WTC11 (cell line): ENCODE measurements around the gene HECW1. TPM values are rescaled to one million over a fixed set of nuclear protein-coding genes. Genes with fewer than 3 reads are reported as not detected.

Source experiments
- ATAC-seq: fragments of 200-7000 bp; cut with Tn5 transposase; 2 replicates; pipeline ENCODE4 v1.10.0; 2021; ENCODE audit warnings: mild to moderate bottlenecking, moderate library complexity
- CTCF ChIA-PET: fragments of 300-600 bp; sonication (Branson Sonifier 250); formaldehyde crosslinking; loops from one replicate; lab custom pipeline; 2021; ENCODE audit warnings: antibody characterized with exemption; lab: Charles Lee
- POLR2A ChIA-PET: fragments of 350-600 bp; sonication (Branson Sonifier 250); formaldehyde crosslinking; loops from one replicate; lab custom pipeline; 2021; ENCODE audit warnings: antibody characterized with exemption; lab: Charles Lee
- DNase-seq: peaks from one replicate; pipeline ENCODE4 v3.0.0; 2021; ENCODE audit warnings: low spot score
- H3K27ac Mint-ChIP-seq: 2 replicates; pipeline ENCODE4 v1.8.0; 2021; ENCODE audit warnings: mixed read lengths
- H3K27me3 Mint-ChIP-seq: 2 replicates; pipeline ENCODE4 v1.8.0; 2021; ENCODE audit warnings: low read depth, mild to moderate bottlenecking, moderate library complexity, mixed read lengths
- H3K36me3 Mint-ChIP-seq: 2 replicates; pipeline ENCODE4 v1.8.0; 2021; ENCODE audit warnings: mixed read lengths
- H3K4me1 Mint-ChIP-seq: 2 replicates; pipeline ENCODE4 v1.8.0; 2022; ENCODE audit warnings: mixed read lengths
- H3K4me3 Mint-ChIP-seq: 2 replicates; pipeline ENCODE4 v1.8.0; 2021; ENCODE audit warnings: mild to moderate bottlenecking, moderate library complexity, mixed read lengths
- H3K9me3 Mint-ChIP-seq: 2 replicates; pipeline ENCODE4 v1.8.0; 2021; ENCODE audit warnings: mixed read lengths
- CREB1 ChIP-seq: sonication (generic); formaldehyde crosslinking; IDR thresholded peaks from 2 replicates; pipeline ENCODE4 v1.8.0; 2023; ENCODE audit warnings: mild to moderate bottlenecking, missing genetic modification reagents
- EMX1 ChIP-seq: fragments of 250-450 bp; sonication (Bioruptor Pico); IDR thresholded peaks from 2 replicates; pipeline ENCODE4 v1.8.0; 2021; ENCODE audit warnings: mild to moderate bottlenecking
- GABPB1 ChIP-seq: sonication (generic); formaldehyde crosslinking; IDR thresholded peaks from 2 replicates; pipeline ENCODE4 v1.8.1; 2023; ENCODE audit warnings: mild to moderate bottlenecking, missing genetic modification reagents
- GTF2I ChIP-seq: fragments of 250-450 bp; sonication (Bioruptor Pico); conservative IDR thresholded peaks from 2 replicates; pipeline ENCODE4 v1.4.0; 2021; ENCODE audit warnings: mild to moderate bottlenecking
- IRF2 ChIP-seq: sonication (generic); formaldehyde crosslinking; IDR thresholded peaks from 2 replicates; pipeline ENCODE4 v1.8.0; 2022; ENCODE audit warnings: low read depth, missing genetic modification reagents, borderline replicate concordance
- NFE2L1 ChIP-seq: sonication (generic); formaldehyde crosslinking; IDR thresholded peaks from 2 replicates; pipeline ENCODE4 v1.8.1; 2023; ENCODE audit warnings: missing genetic modification reagents
- SMAD3 ChIP-seq: sonication (generic); formaldehyde crosslinking; IDR thresholded peaks from 2 replicates; pipeline ENCODE4 v1.8.0; 2022; ENCODE audit warnings: missing genetic modification reagents, mild to moderate bottlenecking, borderline replicate concordance
- SOX15 ChIP-seq: fragments of 250-450 bp; sonication (Bioruptor Pico); IDR thresholded peaks from 2 replicates; pipeline ENCODE4 v1.9.0; 2021; ENCODE audit warnings: mild to moderate bottlenecking
- ZBTB21 ChIP-seq: sonication (generic); formaldehyde crosslinking; IDR thresholded peaks from 2 replicates; pipeline ENCODE4 v1.8.1; 2023; ENCODE audit warnings: mild to moderate bottlenecking, missing genetic modification reagents, borderline replicate concordance
- ZNF121 ChIP-seq: sonication (generic); formaldehyde crosslinking; IDR thresholded peaks from 2 replicates; pipeline ENCODE4 v1.8.0; 2023; ENCODE audit warnings: missing genetic modification reagents
- ZNF263 ChIP-seq: sonication (generic); formaldehyde crosslinking; IDR thresholded peaks from 2 replicates; pipeline ENCODE4 v1.8.1; 2022; ENCODE audit warnings: low read depth, mild to moderate bottlenecking, moderate library complexity, missing genetic modification reagents
- ZNF396 ChIP-seq: fragments of 250-450 bp; sonication (Bioruptor Pico); IDR thresholded peaks from 2 replicates; pipeline ENCODE4 v1.8.0; 2021; ENCODE audit warnings: mild to moderate bottlenecking, moderate library complexity, borderline replicate concordance
- ZNF423 ChIP-seq: fragments of 250-450 bp; sonication (Bioruptor Pico); IDR thresholded peaks from 2 replicates; pipeline ENCODE4 v2.1.2; 2022; ENCODE audit warnings: mild to moderate bottlenecking, moderate library complexity
- total RNA-seq: library from RNA; stranded (reverse); gene quantifications from 3 replicates; pipeline ENCODE4 v1.2.3, GENCODE V29; 2021
- TF ChIP-seq, protein P1 (sequence below): sonication (generic); formaldehyde crosslinking; IDR thresholded peaks from 2 replicates; pipeline ENCODE4 v1.8.0; 2023; ENCODE audit warnings: missing genetic modification reagents, mild to moderate bottlenecking, borderline replicate concordance
- TF ChIP-seq, protein P2 (sequence below): sonication (generic); formaldehyde crosslinking; IDR thresholded peaks from 2 replicates; pipeline ENCODE4 v1.8.0; 2023; ENCODE audit warnings: missing genetic modification reagents
- TF ChIP-seq, protein P3 (sequence below): sonication (generic); formaldehyde crosslinking; IDR thresholded peaks from 2 replicates; pipeline ENCODE4 v1.8.0; 2022; ENCODE audit warnings: mild to moderate bottlenecking, missing genetic modification reagents
- TF ChIP-seq, protein P4 (sequence below): sonication (generic); formaldehyde crosslinking; IDR thresholded peaks from 2 replicates; pipeline ENCODE4 v1.8.1; 2023; ENCODE audit warnings: mild to moderate bottlenecking, moderate library complexity, missing genetic modification reagents
- TF ChIP-seq, protein P5 (sequence below): sonication (generic); formaldehyde crosslinking; IDR thresholded peaks from 2 replicates; pipeline ENCODE4 v1.8.1; 2023; ENCODE audit warnings: mild to moderate bottlenecking, missing genetic modification reagents
- TF ChIP-seq, protein P6 (sequence below): sonication (generic); formaldehyde crosslinking; IDR thresholded peaks from 2 replicates; pipeline ENCODE4 v1.8.1; 2022; ENCODE audit warnings: mild to moderate bottlenecking, missing genetic modification reagents, moderate library complexity, borderline replicate concordance
- TF ChIP-seq, protein P7 (sequence below): sonication (generic); formaldehyde crosslinking; IDR thresholded peaks from 2 replicates; pipeline ENCODE4 v1.8.0; 2022; ENCODE audit warnings: mild to moderate bottlenecking, missing genetic modification reagents

Gene HECW1
- total RNA-seq, 1 experiment from 2014 or later, result 6.1 TPM

DNA sequence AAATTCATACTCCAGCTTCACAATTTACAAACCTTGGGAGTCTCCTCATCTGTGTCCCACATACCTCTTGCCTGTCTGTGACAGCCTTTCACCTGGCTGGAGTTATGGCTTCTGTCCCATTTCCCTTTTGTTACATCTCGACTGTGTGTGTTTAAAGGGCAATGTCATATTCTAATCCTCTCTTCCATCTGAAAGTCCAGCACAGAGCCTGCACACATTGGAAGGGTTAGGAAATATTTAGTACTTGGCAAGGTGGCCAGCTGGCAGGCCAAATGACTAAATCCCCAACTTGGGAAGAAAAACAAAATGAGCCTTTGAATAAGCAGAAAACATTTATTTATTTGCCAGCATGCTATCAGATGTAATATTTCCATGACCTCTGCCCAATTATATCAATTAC, 350.4 kb downstream of the HECW1 start (continued):
- TF ChIP-seq, protein P1, sequence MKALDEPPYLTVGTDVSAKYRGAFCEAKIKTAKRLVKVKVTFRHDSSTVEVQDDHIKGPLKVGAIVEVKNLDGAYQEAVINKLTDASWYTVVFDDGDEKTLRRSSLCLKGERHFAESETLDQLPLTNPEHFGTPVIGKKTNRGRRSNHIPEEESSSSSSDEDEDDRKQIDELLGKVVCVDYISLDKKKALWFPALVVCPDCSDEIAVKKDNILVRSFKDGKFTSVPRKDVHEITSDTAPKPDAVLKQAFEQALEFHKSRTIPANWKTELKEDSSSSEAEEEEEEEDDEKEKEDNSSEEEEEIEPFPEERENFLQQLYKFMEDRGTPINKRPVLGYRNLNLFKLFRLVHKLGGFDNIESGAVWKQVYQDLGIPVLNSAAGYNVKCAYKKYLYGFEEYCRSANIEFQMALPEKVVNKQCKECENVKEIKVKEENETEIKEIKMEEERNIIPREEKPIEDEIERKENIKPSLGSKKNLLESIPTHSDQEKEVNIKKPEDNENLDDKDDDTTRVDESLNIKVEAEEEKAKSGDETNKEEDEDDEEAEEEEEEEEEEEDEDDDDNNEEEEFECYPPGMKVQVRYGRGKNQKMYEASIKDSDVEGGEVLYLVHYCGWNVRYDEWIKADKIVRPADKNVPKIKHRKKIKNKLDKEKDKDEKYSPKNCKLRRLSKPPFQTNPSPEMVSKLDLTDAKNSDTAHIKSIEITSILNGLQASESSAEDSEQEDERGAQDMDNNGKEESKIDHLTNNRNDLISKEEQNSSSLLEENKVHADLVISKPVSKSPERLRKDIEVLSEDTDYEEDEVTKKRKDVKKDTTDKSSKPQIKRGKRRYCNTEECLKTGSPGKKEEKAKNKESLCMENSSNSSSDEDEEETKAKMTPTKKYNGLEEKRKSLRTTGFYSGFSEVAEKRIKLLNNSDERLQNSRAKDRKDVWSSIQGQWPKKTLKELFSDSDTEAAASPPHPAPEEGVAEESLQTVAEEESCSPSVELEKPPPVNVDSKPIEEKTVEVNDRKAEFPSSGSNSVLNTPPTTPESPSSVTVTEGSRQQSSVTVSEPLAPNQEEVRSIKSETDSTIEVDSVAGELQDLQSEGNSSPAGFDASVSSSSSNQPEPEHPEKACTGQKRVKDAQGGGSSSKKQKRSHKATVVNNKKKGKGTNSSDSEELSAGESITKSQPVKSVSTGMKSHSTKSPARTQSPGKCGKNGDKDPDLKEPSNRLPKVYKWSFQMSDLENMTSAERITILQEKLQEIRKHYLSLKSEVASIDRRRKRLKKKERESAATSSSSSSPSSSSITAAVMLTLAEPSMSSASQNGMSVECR (CRISPR knock-in tag), result no peak
- TF ChIP-seq ZNF423 (CRISPR knock-in tag), result no peak
- TF ChIP-seq SMAD3 (CRISPR knock-in tag), result no peak
- TF ChIP-seq, protein P2, sequence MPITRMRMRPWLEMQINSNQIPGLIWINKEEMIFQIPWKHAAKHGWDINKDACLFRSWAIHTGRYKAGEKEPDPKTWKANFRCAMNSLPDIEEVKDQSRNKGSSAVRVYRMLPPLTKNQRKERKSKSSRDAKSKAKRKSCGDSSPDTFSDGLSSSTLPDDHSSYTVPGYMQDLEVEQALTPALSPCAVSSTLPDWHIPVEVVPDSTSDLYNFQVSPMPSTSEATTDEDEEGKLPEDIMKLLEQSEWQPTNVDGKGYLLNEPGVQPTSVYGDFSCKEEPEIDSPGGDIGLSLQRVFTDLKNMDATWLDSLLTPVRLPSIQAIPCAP (CRISPR knock-in tag), result no peak

DNA sequence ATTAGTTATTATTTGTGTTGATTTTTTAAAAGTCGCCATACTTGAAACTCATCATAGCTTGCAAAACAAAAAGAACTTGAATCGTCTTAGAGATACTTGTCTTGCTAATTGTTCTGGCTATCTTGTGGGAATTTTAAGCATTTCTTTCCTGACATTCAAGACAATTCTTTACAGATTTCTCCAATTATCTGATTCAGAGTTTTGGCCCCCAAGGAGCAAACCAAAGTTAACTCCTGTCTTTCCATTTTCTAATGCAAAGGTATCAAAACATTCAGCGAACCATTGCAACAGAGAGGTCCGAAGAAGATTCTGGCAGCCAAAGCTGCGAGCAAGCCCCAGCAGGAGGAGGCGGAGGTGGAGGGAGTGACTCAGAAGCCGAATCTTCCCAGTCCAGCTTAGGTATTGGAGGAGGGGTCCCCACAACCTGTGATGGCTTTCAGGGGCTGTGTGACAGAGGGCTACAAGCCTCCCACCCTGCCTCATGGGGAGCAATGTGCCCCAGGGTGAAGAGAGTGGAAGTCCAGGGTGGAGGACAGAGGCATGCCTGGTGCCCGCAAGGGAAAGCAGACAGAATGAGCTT, 351.0 kb downstream of the HECW1 start:
- peak overlapping the region; percentile 1; the same call in 1 of the 2 replicates for H3K4me3 Mint-ChIP-seq
- DNase-seq (no peak), ATAC-seq (peak; percentile 78)
- no peaks in the 10 kb centered on the region for H3K27me3 Mint-ChIP-seq
- H3K27ac Mint-ChIP-seq, result peak overlapping the region; percentile 76
- H3K36me3 Mint-ChIP-seq, result no peaks in the 10 kb centered on the region
- CTCF ChIA-PET, result interaction anchor here (1.0 to 3.1 kb wide), 7 partner anchors 8 to 1523 kb away, joined by 3 to 21 read pairs (median 7); partner anchors contain the start of gene STK17A
- peaks cover 38% of the 10 kb centered on the region for H3K4me1 Mint-ChIP-seq
- no peaks in the 10 kb centered on the region for H3K9me3 Mint-ChIP-seq
- TF ChIP-seq, protein P3, sequence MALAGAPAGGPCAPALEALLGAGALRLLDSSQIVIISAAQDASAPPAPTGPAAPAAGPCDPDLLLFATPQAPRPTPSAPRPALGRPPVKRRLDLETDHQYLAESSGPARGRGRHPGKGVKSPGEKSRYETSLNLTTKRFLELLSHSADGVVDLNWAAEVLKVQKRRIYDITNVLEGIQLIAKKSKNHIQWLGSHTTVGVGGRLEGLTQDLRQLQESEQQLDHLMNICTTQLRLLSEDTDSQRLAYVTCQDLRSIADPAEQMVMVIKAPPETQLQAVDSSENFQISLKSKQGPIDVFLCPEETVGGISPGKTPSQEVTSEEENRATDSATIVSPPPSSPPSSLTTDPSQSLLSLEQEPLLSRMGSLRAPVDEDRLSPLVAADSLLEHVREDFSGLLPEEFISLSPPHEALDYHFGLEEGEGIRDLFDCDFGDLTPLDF (CRISPR knock-in tag), result no peak
- TF ChIP-seq, protein P4, sequence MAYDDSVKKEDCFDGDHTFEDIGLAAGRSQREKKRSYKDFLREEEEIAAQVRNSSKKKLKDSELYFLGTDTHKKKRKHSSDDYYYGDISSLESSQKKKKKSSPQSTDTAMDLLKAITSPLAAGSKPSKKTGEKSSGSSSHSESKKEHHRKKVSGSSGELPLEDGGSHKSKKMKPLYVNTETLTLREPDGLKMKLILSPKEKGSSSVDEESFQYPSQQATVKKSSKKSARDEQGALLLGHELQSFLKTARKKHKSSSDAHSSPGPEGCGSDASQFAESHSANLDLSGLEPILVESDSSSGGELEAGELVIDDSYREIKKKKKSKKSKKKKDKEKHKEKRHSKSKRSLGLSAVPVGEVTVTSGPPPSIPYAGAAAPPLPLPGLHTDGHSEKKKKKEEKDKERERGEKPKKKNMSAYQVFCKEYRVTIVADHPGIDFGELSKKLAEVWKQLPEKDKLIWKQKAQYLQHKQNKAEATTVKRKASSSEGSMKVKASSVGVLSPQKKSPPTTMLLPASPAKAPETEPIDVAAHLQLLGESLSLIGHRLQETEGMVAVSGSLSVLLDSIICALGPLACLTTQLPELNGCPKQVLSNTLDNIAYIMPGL (CRISPR knock-in tag), result no peak
- TF ChIP-seq IRF2 (CRISPR knock-in tag), result no peak
- TF ChIP-seq ZNF263 (CRISPR knock-in tag), result no peak
- TF ChIP-seq ZNF396 (CRISPR knock-in tag), result no peak
- no peak for TF ChIP-seq NFE2L1 (CRISPR knock-in tag)
- TF ChIP-seq, protein P5, sequence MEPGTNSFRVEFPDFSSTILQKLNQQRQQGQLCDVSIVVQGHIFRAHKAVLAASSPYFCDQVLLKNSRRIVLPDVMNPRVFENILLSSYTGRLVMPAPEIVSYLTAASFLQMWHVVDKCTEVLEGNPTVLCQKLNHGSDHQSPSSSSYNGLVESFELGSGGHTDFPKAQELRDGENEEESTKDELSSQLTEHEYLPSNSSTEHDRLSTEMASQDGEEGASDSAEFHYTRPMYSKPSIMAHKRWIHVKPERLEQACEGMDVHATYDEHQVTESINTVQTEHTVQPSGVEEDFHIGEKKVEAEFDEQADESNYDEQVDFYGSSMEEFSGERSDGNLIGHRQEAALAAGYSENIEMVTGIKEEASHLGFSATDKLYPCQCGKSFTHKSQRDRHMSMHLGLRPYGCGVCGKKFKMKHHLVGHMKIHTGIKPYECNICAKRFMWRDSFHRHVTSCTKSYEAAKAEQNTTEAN (CRISPR knock-in tag), result no peak
- TF ChIP-seq ZNF121 (CRISPR knock-in tag), result no peak
- TF ChIP-seq, protein P6, sequence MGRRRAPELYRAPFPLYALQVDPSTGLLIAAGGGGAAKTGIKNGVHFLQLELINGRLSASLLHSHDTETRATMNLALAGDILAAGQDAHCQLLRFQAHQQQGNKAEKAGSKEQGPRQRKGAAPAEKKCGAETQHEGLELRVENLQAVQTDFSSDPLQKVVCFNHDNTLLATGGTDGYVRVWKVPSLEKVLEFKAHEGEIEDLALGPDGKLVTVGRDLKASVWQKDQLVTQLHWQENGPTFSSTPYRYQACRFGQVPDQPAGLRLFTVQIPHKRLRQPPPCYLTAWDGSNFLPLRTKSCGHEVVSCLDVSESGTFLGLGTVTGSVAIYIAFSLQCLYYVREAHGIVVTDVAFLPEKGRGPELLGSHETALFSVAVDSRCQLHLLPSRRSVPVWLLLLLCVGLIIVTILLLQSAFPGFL (CRISPR knock-in tag), result no peak
- no peak for TF ChIP-seq GABPB1 (CRISPR knock-in tag)
- TF ChIP-seq CREB1, result no peak
- no peak for TF ChIP-seq ZBTB21 (CRISPR knock-in tag)
- TF ChIP-seq EMX1, result no peak
- TF ChIP-seq, protein P7, sequence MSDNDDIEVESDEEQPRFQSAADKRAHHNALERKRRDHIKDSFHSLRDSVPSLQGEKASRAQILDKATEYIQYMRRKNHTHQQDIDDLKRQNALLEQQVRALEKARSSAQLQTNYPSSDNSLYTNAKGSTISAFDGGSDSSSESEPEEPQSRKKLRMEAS, result no peak
- no peak for TF ChIP-seq SOX15 (CRISPR knock-in tag)
- TF ChIP-seq GTF2I, result no peak
- TF ChIP-seq, protein P2 (CRISPR knock-in tag), result no peak
- POLR2A ChIA-PET, result no interaction called here
